H9 (cell line): ENCODE measurements around the gene POLD1. TPM values are rescaled to one million over a fixed set of nuclear protein-coding genes. Genes with fewer than 3 reads are reported as not detected.

Source experiments
- DNase-seq: peaks from one replicate; pipeline ENCODE4 v3.0.0-alpha.2; 2017
- H2AFZ ChIP-seq: one replicate; pipeline ENCODE4 v1.6.1; 2013; ENCODE audit warnings: mild to moderate bottlenecking, low read length, control low read depth, moderate library complexity
- H2AK5ac ChIP-seq: 2 replicates; pipeline ENCODE4 v1.6.1; 2013; ENCODE audit warnings: low read length, control low read depth, mixed read lengths; ENCODE audit not compliant: insufficient read length
- H2BK120ac ChIP-seq: one replicate; pipeline ENCODE4 v1.6.1; 2013; ENCODE audit warnings: low read depth, mild to moderate bottlenecking, low read length, control low read depth, inconsistent platforms; ENCODE audit not compliant: poor library complexity, severe bottlenecking
- H2BK12ac ChIP-seq: 2 replicates; pipeline ENCODE4 v1.6.1; 2013; ENCODE audit warnings: low read length, control low read depth, mixed read lengths, low read depth; ENCODE audit not compliant: insufficient read length
- H2BK15ac ChIP-seq: 2 replicates; pipeline ENCODE4 v1.6.1; 2013; ENCODE audit warnings: low read depth, low read length, control low read depth
- H2BK20ac ChIP-seq: one replicate; pipeline ENCODE4 v1.6.1; 2013; ENCODE audit warnings: low read depth, mild to moderate bottlenecking, low read length, control low read depth, inconsistent platforms; ENCODE audit not compliant: poor library complexity, severe bottlenecking
- H2BK5ac ChIP-seq: 2 replicates; pipeline ENCODE4 v1.6.1; 2013; ENCODE audit warnings: low read length, control low read depth, mixed read lengths; ENCODE audit not compliant: insufficient read length
- H3K14ac ChIP-seq: 2 replicates; pipeline ENCODE4 v1.6.1; 2013; ENCODE audit warnings: low read length, control low read depth; ENCODE audit not compliant: insufficient read depth
- H3K18ac ChIP-seq: 2 replicates; pipeline ENCODE4 v1.6.1; 2013; ENCODE audit warnings: low read depth, mild to moderate bottlenecking, mixed read lengths, low read length, control low read depth; ENCODE audit not compliant: insufficient read length
- H3K23ac ChIP-seq: 2 replicates; pipeline ENCODE4 v1.6.1; 2013; ENCODE audit warnings: low read length, control low read depth, mixed read lengths, low read depth; ENCODE audit not compliant: insufficient read length
- H3K23me2 ChIP-seq: 2 replicates; pipeline ENCODE4 v1.6.1; 2013; ENCODE audit warnings: low read depth, mild to moderate bottlenecking, mixed read lengths, low read length, control low read depth; ENCODE audit not compliant: insufficient read length, poor library complexity, severe bottlenecking
- H3K27ac ChIP-seq: 2 replicates; pipeline ENCODE4 v1.5.1; 2013; ENCODE audit warnings: low read length, control low read depth, mixed read lengths, low read depth; ENCODE audit not compliant: insufficient read length
- H3K27me3 ChIP-seq: 2 replicates; pipeline ENCODE4 v1.6.1; 2013; ENCODE audit warnings: low read length, control low read depth, inconsistent platforms; ENCODE audit not compliant: insufficient read depth
- H3K4ac ChIP-seq: 2 replicates; pipeline ENCODE4 v1.6.1; 2013; ENCODE audit warnings: low read depth, mild to moderate bottlenecking, control low read depth, inconsistent platforms, low read length, moderate library complexity
- H3K4me1 ChIP-seq: 2 replicates; pipeline ENCODE4 v1.6.1; 2013; ENCODE audit warnings: low read length, control low read depth, inconsistent platforms; ENCODE audit not compliant: insufficient read depth
- H3K4me2 ChIP-seq: 2 replicates; pipeline ENCODE4 v1.6.1; 2013; ENCODE audit warnings: low read length, control low read depth, mixed read lengths; ENCODE audit not compliant: insufficient read length, insufficient read depth
- H3K56ac ChIP-seq: 2 replicates; pipeline ENCODE4 v1.6.1; 2013; ENCODE audit warnings: low read depth, mild to moderate bottlenecking, mixed read lengths, low read length, control low read depth; ENCODE audit not compliant: insufficient read length
- H3K79me1 ChIP-seq: 2 replicates; pipeline ENCODE4 v1.6.1; 2013; ENCODE audit warnings: low read depth, mild to moderate bottlenecking, moderate library complexity, low read length, control low read depth, inconsistent platforms; ENCODE audit not compliant: insufficient read depth, poor library complexity, severe bottlenecking
- H3K79me2 ChIP-seq: 2 replicates; pipeline ENCODE4 v1.6.1; 2013; ENCODE audit warnings: low read length, control low read depth, inconsistent platforms; ENCODE audit not compliant: insufficient read depth
- H3K9ac ChIP-seq: 2 replicates; pipeline ENCODE4 v1.6.1; 2013; ENCODE audit warnings: low read length, control low read depth, mixed read lengths; ENCODE audit not compliant: insufficient read length; ENCODE audit errors: extremely low read depth
- H3K9me3 ChIP-seq: one replicate; pipeline ENCODE4 v1.6.1; 2013; ENCODE audit warnings: low read depth, low read length, inconsistent platforms; ENCODE audit not compliant: control insufficient read depth
- H3T11ph ChIP-seq: one replicate; pipeline ENCODE4 v1.6.1; 2013; ENCODE audit warnings: mild to moderate bottlenecking, low read length, control low read depth, inconsistent platforms
- H4K20me1 ChIP-seq: one replicate; pipeline ENCODE4 v1.6.1; 2013; ENCODE audit not compliant: control insufficient read depth, insufficient read length, insufficient read depth
- H4K5ac ChIP-seq: 2 replicates; pipeline ENCODE4 v1.6.1; 2013; ENCODE audit warnings: low read depth, mild to moderate bottlenecking, mixed read lengths, low read length, control low read depth; ENCODE audit not compliant: insufficient read length
- H4K8ac ChIP-seq: replicated peaks from 2 replicates; pipeline ENCODE4 v1.6.1; 2013; ENCODE audit warnings: low read length, control low read depth, mixed read lengths, low read depth; ENCODE audit not compliant: insufficient read length
- H4K91ac ChIP-seq: 2 replicates; pipeline ENCODE4 v1.6.1; 2013; ENCODE audit warnings: low read depth, mild to moderate bottlenecking, moderate library complexity, mixed read lengths, low read length, control low read depth; ENCODE audit not compliant: insufficient read length
- H3K27ac Mint-ChIP-seq, 3 experiments: 2 replicates in 2 of 3; 3 replicates in 1 of 3; pipeline ENCODE4 v1.8.0; 2020 to 2021; ENCODE audit warnings: mixed read lengths in 3 of 3, mild to moderate bottlenecking in 1 of 3, moderate library complexity in 1 of 3
- H3K27me3 Mint-ChIP-seq: 2 replicates; pipeline ENCODE4 v1.8.0; 2021; ENCODE audit warnings: low read depth, mild to moderate bottlenecking, moderate library complexity, mixed read lengths
- H3K36me3 Mint-ChIP-seq, 3 experiments: 2 replicates in 2 of 3; 3 replicates in 1 of 3; pipeline ENCODE4 v1.8.0; 2020 to 2021; ENCODE audit warnings: low read depth in 3 of 3, mixed read lengths in 3 of 3; ENCODE audit not compliant: insufficient read depth in 1 of 3
- H3K4me1 Mint-ChIP-seq, 2 experiments: 2 replicates each; pipeline ENCODE4 v1.8.0; 2020; ENCODE audit warnings: mixed read lengths in 2 of 2
- H3K4me3 Mint-ChIP-seq, 2 experiments: 2 replicates in 1 of 2; 3 replicates in 1 of 2; pipeline ENCODE4 v1.8.0; 2020 to 2021; ENCODE audit warnings: mild to moderate bottlenecking in 2 of 2, mixed read lengths in 2 of 2, moderate library complexity in 1 of 2
- H3K9me3 Mint-ChIP-seq, 2 experiments: 2 replicates in 1 of 2; 3 replicates in 1 of 2; pipeline ENCODE4 v1.8.0; 2020; ENCODE audit warnings: mild to moderate bottlenecking in 2 of 2, mixed read lengths in 2 of 2, moderate library complexity in 1 of 2
- WGBS: extraction: QIAGEN DNeasy Blood & Tissue Kit; methylation state at CpG from one replicate; pipeline ENCODE4 v1.1.7; 2013; ENCODE audit warnings: missing lambda C conversion rate, low lambda C conversion rate, mixed read lengths; ENCODE audit not compliant: insufficient read length; ENCODE audit errors: extremely low coverage; 5-methylcytosine and 5-hydroxymethylcytosine counted together
- total RNA-seq: library from RNA; stranded (reverse); gene quantifications from 2 replicates; pipeline ENCODE4 v1.2.1, GENCODE V29; 2021
- TF ChIP-seq, protein P1 (sequence below): fragments of 200-600 bp; sonication (generic); conservative IDR thresholded peaks from 3 replicates; pipeline ENCODE4 v1.8.0; 2021; ENCODE audit warnings: antibody characterized with exemption, mild to moderate bottlenecking

Gene POLD1
- total RNA-seq, 1 experiment from 2014 or later: 165 TPM

DNA sequence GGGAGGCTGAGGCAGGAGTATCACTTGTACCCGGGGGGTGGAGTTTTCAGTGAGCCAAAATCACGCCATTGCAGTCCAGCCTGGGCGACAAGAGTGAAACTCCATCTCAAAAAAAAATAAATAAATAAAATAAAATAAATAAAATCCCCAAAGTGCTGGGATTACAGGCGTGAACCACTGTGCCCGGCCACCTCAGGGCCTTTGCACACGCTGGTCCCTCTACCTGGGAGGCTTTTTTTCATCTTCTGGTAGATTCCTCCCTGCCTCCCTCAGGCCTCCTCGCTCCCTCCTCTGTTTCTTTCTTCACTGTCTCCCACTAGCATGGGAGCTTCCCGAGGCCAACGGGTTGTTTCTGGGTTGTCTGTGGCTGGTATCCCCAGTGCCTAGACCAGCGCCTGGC is 63.6 kb downstream of the POLD1 start:
- Histone ChIP-seq H3K9me3 (no peaks in the 10 kb centered on the region), H4K20me1 (no peaks in the 10 kb centered on the region), H2BK120ac (no peak overlapping the region), H3K4me2 (no peak overlapping the region), H4K8ac (no peak overlapping the region), H2AK5ac (no peak overlapping the region), H3K23ac (no peak overlapping the region), H2BK5ac (no peak overlapping the region), H3K27ac (no peak overlapping the region), H2AFZ (no peak overlapping the region), H3K18ac (no peak overlapping the region), H3K56ac (no peak overlapping the region), H4K91ac (no peak overlapping the region), H3T11ph (no peak overlapping the region), H3K14ac (no peak overlapping the region), H3K79me2 (no peaks in the 10 kb centered on the region), H3K79me1 (no peaks in the 10 kb centered on the region), H2BK12ac (no peak overlapping the region), H2BK20ac (no peak overlapping the region), H3K4me1 (no peaks in the 10 kb centered on the region), H3K9ac (no peak overlapping the region), H4K5ac (no peak overlapping the region), H2BK15ac (no peak overlapping the region), H3K23me2 (no peaks in the 10 kb centered on the region), H3K27me3 (no peaks in the 10 kb centered on the region), H3K4ac (no peak overlapping the region)
- no CpG with 5 or more reads among the region's 10 CpGs for WGBS
- TF ChIP-seq, protein P1, sequence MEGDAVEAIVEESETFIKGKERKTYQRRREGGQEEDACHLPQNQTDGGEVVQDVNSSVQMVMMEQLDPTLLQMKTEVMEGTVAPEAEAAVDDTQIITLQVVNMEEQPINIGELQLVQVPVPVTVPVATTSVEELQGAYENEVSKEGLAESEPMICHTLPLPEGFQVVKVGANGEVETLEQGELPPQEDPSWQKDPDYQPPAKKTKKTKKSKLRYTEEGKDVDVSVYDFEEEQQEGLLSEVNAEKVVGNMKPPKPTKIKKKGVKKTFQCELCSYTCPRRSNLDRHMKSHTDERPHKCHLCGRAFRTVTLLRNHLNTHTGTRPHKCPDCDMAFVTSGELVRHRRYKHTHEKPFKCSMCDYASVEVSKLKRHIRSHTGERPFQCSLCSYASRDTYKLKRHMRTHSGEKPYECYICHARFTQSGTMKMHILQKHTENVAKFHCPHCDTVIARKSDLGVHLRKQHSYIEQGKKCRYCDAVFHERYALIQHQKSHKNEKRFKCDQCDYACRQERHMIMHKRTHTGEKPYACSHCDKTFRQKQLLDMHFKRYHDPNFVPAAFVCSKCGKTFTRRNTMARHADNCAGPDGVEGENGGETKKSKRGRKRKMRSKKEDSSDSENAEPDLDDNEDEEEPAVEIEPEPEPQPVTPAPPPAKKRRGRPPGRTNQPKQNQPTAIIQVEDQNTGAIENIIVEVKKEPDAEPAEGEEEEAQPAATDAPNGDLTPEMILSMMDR: no peak
- Mint-ChIP-seq H3K36me3 (peaks cover 0 to 9% (median 6%) of the 10 kb centered on the region in 3 experiments; a peak in 5 of 7 replicates), H3K4me3 (no peak overlapping the region), H3K27me3 (peaks cover 8% of the 10 kb centered on the region), H3K4me1 (peaks cover 0 to 7% of the 10 kb centered on the region in 2 experiments; a peak in 2 of 4 replicates), H3K27ac (no peak overlapping the region; a peak in 1 of 7 replicates), H3K9me3 (peaks cover 2 to 8% of the 10 kb centered on the region in 2 experiments; a peak in 4 of 5 replicates)
- DNase-seq: no peak
